H9 (cell line): Measurements from ENCODE around the gene GALNT7. TPM values are rescaled to one million over a fixed set of nuclear protein-coding genes. Genes with fewer than 3 reads are reported as not detected.

Experiments
- DNase-seq: peaks from one replicate; pipeline ENCODE4 v3.0.0-alpha.2; 2017
- H2AFZ ChIP-seq: one replicate; pipeline ENCODE4 v1.6.1; 2013; ENCODE audit warnings: mild to moderate bottlenecking, low read length, control low read depth, moderate library complexity
- H2AK5ac ChIP-seq: 2 replicates; pipeline ENCODE4 v1.6.1; 2013; ENCODE audit warnings: low read length, control low read depth, mixed read lengths; ENCODE audit not compliant: insufficient read length
- H2BK120ac ChIP-seq: one replicate; pipeline ENCODE4 v1.6.1; 2013; ENCODE audit warnings: low read depth, mild to moderate bottlenecking, low read length, control low read depth, inconsistent platforms; ENCODE audit not compliant: poor library complexity, severe bottlenecking
- H2BK12ac ChIP-seq: 2 replicates; pipeline ENCODE4 v1.6.1; 2013; ENCODE audit warnings: low read length, control low read depth, mixed read lengths, low read depth; ENCODE audit not compliant: insufficient read length
- H2BK15ac ChIP-seq: 2 replicates; pipeline ENCODE4 v1.6.1; 2013; ENCODE audit warnings: low read depth, low read length, control low read depth
- H2BK20ac ChIP-seq: one replicate; pipeline ENCODE4 v1.6.1; 2013; ENCODE audit warnings: low read depth, mild to moderate bottlenecking, low read length, control low read depth, inconsistent platforms; ENCODE audit not compliant: poor library complexity, severe bottlenecking
- H2BK5ac ChIP-seq: 2 replicates; pipeline ENCODE4 v1.6.1; 2013; ENCODE audit warnings: low read length, control low read depth, mixed read lengths; ENCODE audit not compliant: insufficient read length
- H3K14ac ChIP-seq: 2 replicates; pipeline ENCODE4 v1.6.1; 2013; ENCODE audit warnings: low read length, control low read depth; ENCODE audit not compliant: insufficient read depth
- H3K18ac ChIP-seq: 2 replicates; pipeline ENCODE4 v1.6.1; 2013; ENCODE audit warnings: low read depth, mild to moderate bottlenecking, mixed read lengths, low read length, control low read depth; ENCODE audit not compliant: insufficient read length
- H3K23ac ChIP-seq: 2 replicates; pipeline ENCODE4 v1.6.1; 2013; ENCODE audit warnings: low read length, control low read depth, mixed read lengths, low read depth; ENCODE audit not compliant: insufficient read length
- H3K23me2 ChIP-seq: 2 replicates; pipeline ENCODE4 v1.6.1; 2013; ENCODE audit warnings: low read depth, mild to moderate bottlenecking, mixed read lengths, low read length, control low read depth; ENCODE audit not compliant: insufficient read length, poor library complexity, severe bottlenecking
- H3K27ac ChIP-seq: 2 replicates; pipeline ENCODE4 v1.5.1; 2013; ENCODE audit warnings: low read length, control low read depth, mixed read lengths, low read depth; ENCODE audit not compliant: insufficient read length
- H3K27me3 ChIP-seq: 2 replicates; pipeline ENCODE4 v1.6.1; 2013; ENCODE audit warnings: low read length, control low read depth, inconsistent platforms; ENCODE audit not compliant: insufficient read depth
- H3K4ac ChIP-seq: 2 replicates; pipeline ENCODE4 v1.6.1; 2013; ENCODE audit warnings: low read depth, mild to moderate bottlenecking, control low read depth, inconsistent platforms, low read length, moderate library complexity
- H3K4me1 ChIP-seq: 2 replicates; pipeline ENCODE4 v1.6.1; 2013; ENCODE audit warnings: low read length, control low read depth, inconsistent platforms; ENCODE audit not compliant: insufficient read depth
- H3K4me2 ChIP-seq: 2 replicates; pipeline ENCODE4 v1.6.1; 2013; ENCODE audit warnings: low read length, control low read depth, mixed read lengths; ENCODE audit not compliant: insufficient read length, insufficient read depth
- H3K56ac ChIP-seq: 2 replicates; pipeline ENCODE4 v1.6.1; 2013; ENCODE audit warnings: low read depth, mild to moderate bottlenecking, mixed read lengths, low read length, control low read depth; ENCODE audit not compliant: insufficient read length
- H3K79me1 ChIP-seq: 2 replicates; pipeline ENCODE4 v1.6.1; 2013; ENCODE audit warnings: low read depth, mild to moderate bottlenecking, moderate library complexity, low read length, control low read depth, inconsistent platforms; ENCODE audit not compliant: insufficient read depth, poor library complexity, severe bottlenecking
- H3K79me2 ChIP-seq: 2 replicates; pipeline ENCODE4 v1.6.1; 2013; ENCODE audit warnings: low read length, control low read depth, inconsistent platforms; ENCODE audit not compliant: insufficient read depth
- H3K9ac ChIP-seq: 2 replicates; pipeline ENCODE4 v1.6.1; 2013; ENCODE audit warnings: low read length, control low read depth, mixed read lengths; ENCODE audit not compliant: insufficient read length; ENCODE audit errors: extremely low read depth
- H3K9me3 ChIP-seq: one replicate; pipeline ENCODE4 v1.6.1; 2013; ENCODE audit warnings: low read depth, low read length, inconsistent platforms; ENCODE audit not compliant: control insufficient read depth
- H3T11ph ChIP-seq: one replicate; pipeline ENCODE4 v1.6.1; 2013; ENCODE audit warnings: mild to moderate bottlenecking, low read length, control low read depth, inconsistent platforms
- H4K20me1 ChIP-seq: one replicate; pipeline ENCODE4 v1.6.1; 2013; ENCODE audit not compliant: control insufficient read depth, insufficient read length, insufficient read depth
- H4K5ac ChIP-seq: 2 replicates; pipeline ENCODE4 v1.6.1; 2013; ENCODE audit warnings: low read depth, mild to moderate bottlenecking, mixed read lengths, low read length, control low read depth; ENCODE audit not compliant: insufficient read length
- H4K8ac ChIP-seq: replicated peaks from 2 replicates; pipeline ENCODE4 v1.6.1; 2013; ENCODE audit warnings: low read length, control low read depth, mixed read lengths, low read depth; ENCODE audit not compliant: insufficient read length
- H4K91ac ChIP-seq: 2 replicates; pipeline ENCODE4 v1.6.1; 2013; ENCODE audit warnings: low read depth, mild to moderate bottlenecking, moderate library complexity, mixed read lengths, low read length, control low read depth; ENCODE audit not compliant: insufficient read length
- H3K27ac Mint-ChIP-seq, 3 experiments: 2 replicates in 2 of 3; 3 replicates in 1 of 3; pipeline ENCODE4 v1.8.0; 2020 to 2021; ENCODE audit warnings: mixed read lengths in 3 of 3, mild to moderate bottlenecking in 1 of 3, moderate library complexity in 1 of 3
- H3K27me3 Mint-ChIP-seq: 2 replicates; pipeline ENCODE4 v1.8.0; 2021; ENCODE audit warnings: low read depth, mild to moderate bottlenecking, moderate library complexity, mixed read lengths
- H3K36me3 Mint-ChIP-seq, 3 experiments: 2 replicates in 2 of 3; 3 replicates in 1 of 3; pipeline ENCODE4 v1.8.0; 2020 to 2021; ENCODE audit warnings: low read depth in 3 of 3, mixed read lengths in 3 of 3; ENCODE audit not compliant: insufficient read depth in 1 of 3
- H3K4me1 Mint-ChIP-seq, 2 experiments: 2 replicates each; pipeline ENCODE4 v1.8.0; 2020; ENCODE audit warnings: mixed read lengths in 2 of 2
- H3K4me3 Mint-ChIP-seq, 2 experiments: 2 replicates in 1 of 2; 3 replicates in 1 of 2; pipeline ENCODE4 v1.8.0; 2020 to 2021; ENCODE audit warnings: mild to moderate bottlenecking in 2 of 2, mixed read lengths in 2 of 2, moderate library complexity in 1 of 2
- H3K9me3 Mint-ChIP-seq, 2 experiments: 2 replicates in 1 of 2; 3 replicates in 1 of 2; pipeline ENCODE4 v1.8.0; 2020; ENCODE audit warnings: mild to moderate bottlenecking in 2 of 2, mixed read lengths in 2 of 2, moderate library complexity in 1 of 2
- CTCF ChIP-seq: fragments of 200-600 bp; sonication (generic); conservative IDR thresholded peaks from 3 replicates; pipeline ENCODE4 v1.8.0; 2021; ENCODE audit warnings: antibody characterized with exemption, mild to moderate bottlenecking
- WGBS: extraction: QIAGEN DNeasy Blood & Tissue Kit; methylation state at CpG from one replicate; pipeline ENCODE4 v1.1.7; 2013; ENCODE audit warnings: missing lambda C conversion rate, low lambda C conversion rate, mixed read lengths; ENCODE audit not compliant: insufficient read length; ENCODE audit errors: extremely low coverage; 5-methylcytosine and 5-hydroxymethylcytosine counted together
- total RNA-seq: library from RNA; stranded (reverse); gene quantifications from 2 replicates; pipeline ENCODE4 v1.2.1, GENCODE V29; 2021

Gene GALNT7
- total RNA-seq, 1 experiment from 2014 or later, result 57.3 TPM

GRCh38 chr4:173347467-173347866 lies 178.9 kb downstream of the GALNT7 start:
- no peaks in the 10 kb centered on the region for H3K79me2 ChIP-seq
- H4K5ac ChIP-seq, result no peak overlapping the region
- no peak overlapping the region for H3K27ac ChIP-seq
- H4K91ac ChIP-seq, result no peak overlapping the region
- H3K79me1 ChIP-seq, result no peaks in the 10 kb centered on the region
- no peak overlapping the region for H2BK5ac ChIP-seq
- H3K4ac ChIP-seq, result no peak overlapping the region
- H3K27me3 ChIP-seq, result no peaks in the 10 kb centered on the region
- no peaks in the 10 kb centered on the region for H4K20me1 ChIP-seq
- H2BK15ac ChIP-seq, result no peak overlapping the region
- H3K9ac ChIP-seq, result no peak overlapping the region
- Mint-ChIP-seq H3K36me3 (peaks cover 0 to 4% (median 2%) of the 10 kb centered on the region in 3 experiments; a peak in 1 of 7 replicates), H3K27ac (no peak overlapping the region), H3K9me3 (peaks cover 0 to 3% of the 10 kb centered on the region in 2 experiments; a peak in 2 of 5 replicates), H3K4me3 (no peak overlapping the region), H3K27me3 (no peaks in the 10 kb centered on the region), H3K4me1 (peaks cover 19 to 34% of the 10 kb centered on the region in 2 experiments)
- H3K14ac ChIP-seq, result no peak overlapping the region
- no peak overlapping the region for H4K8ac ChIP-seq
- H3K23ac ChIP-seq, result no peak overlapping the region
- no peak overlapping the region for H3K4me2 ChIP-seq
- no CpG with 5 or more reads among the region's 1 CpG for WGBS
- no peak for DNase-seq
- H2BK20ac ChIP-seq, result no peak overlapping the region
- no peak overlapping the region for H3K56ac ChIP-seq
- H2BK12ac ChIP-seq, result no peak overlapping the region
- H3T11ph ChIP-seq, result no peak overlapping the region
- H3K4me1 ChIP-seq, result peaks cover 3% of the 10 kb centered on the region; the same call in 1 of the 2 replicates
- H2AK5ac ChIP-seq, result no peak overlapping the region
- no peak overlapping the region for H2AFZ ChIP-seq
- no peaks in the 10 kb centered on the region for H3K9me3 ChIP-seq
- H2BK120ac ChIP-seq, result no peak overlapping the region
- no peaks in the 10 kb centered on the region for H3K23me2 ChIP-seq
- TF ChIP-seq CTCF, result no peak
- H3K18ac ChIP-seq, result no peak overlapping the region
